GM18909 (cell line): Measurements from ENCODE around the gene CTDSPL.

Source experiments
- ATAC-seq: cut with Tn5 transposase; IDR thresholded peaks from one replicate; pipeline ENCODE4 v1.9.1; 2021; ENCODE audit warnings: mild to moderate bottlenecking; ENCODE audit not compliant: unreplicated experiment, poor library complexity

CTDSPL gene

DNA sequence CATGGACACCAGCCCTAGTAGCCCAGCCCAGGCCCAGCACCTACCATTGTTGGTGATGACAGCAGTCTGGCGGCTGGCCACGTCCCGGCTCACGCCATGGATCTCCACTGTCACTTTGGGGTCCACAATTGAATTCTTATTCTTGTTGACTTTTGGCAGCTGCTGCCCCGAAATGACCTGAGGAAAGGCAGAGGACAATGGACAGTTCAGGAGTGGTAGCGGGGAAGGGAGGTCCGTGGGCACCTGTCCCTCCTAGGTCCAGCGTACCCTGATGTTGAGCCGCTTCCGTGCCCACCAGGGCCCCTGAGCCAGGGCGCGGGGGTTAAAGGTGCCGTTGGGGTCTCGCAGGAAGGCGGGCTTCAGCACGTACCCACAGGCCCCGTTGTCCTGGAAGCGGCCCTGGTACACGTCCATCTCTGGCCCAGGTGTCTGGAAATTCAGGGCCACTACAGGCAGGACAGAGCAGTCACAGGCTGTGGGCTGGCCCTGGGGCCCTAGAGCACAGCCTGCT, 146.6 kb downstream of the CTDSPL start:
- ATAC-seq: no peak

DNA sequence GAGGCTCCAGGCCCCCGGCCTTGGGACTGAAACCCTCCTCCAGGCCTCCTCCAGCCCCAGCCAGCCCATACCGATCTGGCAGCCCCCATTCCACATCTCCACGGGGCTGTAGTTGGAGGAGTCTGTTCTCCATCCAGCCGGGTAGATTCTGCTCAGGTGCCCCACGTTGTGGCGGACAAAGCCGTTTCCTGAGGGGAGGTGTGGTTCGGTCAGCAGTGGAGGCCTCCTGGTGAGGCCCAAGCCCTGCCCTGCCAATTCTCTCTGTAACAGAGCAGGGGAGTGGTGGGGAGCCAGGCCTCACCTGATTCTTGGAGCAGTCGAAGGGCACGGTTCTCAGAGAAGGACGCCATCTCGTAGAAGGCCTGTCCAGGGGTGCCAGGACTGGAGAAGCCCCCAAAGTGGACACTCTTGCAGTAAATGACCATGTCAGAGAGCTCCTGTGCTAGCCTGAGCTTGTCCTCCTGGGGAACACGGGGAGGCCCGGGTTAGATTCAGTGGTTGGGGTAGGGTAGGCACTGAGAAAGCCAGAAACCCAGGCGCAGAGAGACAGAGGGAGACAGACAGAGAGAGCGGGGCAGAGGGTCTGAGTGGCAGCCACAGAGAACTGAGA, 147.4 kb downstream of the CTDSPL start:
- ATAC-seq: no peak

DNA sequence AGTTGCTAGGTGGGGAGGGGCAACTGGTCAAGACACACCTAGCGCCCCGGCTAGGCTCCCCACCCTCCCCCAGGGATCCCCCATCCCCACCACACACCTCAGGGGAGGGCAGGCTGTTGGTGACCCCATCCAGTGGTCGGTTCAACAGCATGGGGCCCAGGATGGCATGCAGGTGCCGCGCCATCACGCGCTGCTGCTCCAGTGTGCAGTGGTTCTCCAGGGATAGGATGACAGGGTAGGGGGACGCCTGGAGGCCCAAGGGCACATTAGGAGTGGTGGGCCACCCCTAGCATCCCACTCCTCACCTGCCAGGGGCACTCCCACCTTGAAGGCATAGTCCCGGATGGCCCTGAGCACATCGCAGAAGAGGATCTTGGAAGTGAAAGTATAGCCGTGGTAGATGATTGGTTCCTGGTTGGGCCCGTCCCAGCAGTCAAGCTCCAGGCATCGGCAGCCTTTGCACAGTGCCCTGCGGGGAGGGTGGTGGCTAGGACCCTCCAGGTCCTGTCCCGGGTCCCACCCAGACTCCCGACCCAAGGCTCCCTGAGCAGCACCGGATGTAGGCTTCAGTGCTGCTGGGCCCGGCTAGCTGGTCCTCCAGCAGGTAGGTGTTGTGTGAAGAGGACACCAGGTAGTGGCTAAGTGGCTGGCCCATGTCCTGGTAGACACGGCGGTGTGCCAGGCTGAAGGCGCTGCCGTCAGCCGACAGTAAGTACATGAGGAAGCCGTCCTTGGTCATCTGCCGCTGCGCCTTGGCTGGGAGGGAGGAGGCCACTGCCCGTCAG, 148.3 kb downstream of the CTDSPL start:
- ATAC-seq: no peak

DNA sequence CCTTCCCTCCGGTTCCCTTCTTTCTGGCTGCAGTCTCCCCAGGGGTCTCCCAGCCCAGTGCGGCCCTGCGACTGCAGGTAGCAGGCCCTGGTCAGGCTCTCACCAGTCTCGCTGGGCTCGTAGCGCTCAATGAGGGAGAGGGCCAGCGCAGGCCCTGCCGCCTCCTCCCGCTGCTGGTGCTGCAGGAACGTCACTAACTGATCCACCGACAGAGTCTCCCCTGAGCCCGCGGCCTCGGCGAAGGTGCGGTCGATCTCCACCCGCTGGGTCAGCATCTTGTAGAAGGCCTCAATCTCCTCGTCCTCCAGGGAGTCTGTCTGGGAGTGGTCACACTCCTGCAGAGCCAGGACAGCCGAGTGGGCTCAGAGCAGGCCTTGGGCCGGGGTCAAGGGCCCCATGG, 149.4 kb downstream of the CTDSPL start:
- no peak for ATAC-seq

DNA sequence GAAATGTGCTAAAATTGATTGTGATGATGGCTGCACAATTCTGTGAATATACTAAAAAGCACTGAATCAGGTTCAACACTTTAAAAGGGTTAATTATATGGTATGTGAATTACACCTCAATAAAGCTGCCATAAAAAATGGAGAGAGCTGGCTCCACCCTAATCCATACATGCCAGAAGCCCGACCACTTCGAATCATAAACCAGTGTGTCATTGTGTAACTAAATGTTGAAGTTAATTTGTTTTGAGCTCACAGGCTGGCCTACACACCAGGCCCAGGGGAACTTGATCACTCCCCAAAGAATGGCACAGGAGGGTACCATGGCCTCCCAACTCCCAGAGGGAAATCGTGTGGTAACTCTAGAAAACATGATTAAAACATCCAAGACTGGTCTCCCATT, 153.8 kb downstream of the CTDSPL start:
- no peak for ATAC-seq

DNA sequence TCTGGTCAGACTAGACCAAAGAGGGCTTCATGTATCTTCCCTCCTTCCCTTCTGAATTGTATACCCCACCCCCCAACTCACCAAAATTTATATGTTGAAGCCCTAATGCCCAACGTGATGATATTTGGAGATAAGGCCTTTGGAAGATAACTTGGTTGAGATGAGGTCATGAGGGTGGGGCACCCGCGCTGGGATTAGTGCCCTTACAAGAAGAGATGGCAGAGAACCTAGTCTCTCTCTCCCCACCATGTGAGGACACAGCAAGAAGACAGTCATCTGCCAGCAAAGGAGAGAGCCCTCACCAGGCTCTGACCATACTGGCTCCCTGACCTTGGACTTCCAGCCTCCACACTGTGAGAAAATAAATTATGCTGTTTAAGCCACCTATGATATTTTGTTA, 154.3 kb downstream of the CTDSPL start:
- ATAC-seq: no peak

DNA sequence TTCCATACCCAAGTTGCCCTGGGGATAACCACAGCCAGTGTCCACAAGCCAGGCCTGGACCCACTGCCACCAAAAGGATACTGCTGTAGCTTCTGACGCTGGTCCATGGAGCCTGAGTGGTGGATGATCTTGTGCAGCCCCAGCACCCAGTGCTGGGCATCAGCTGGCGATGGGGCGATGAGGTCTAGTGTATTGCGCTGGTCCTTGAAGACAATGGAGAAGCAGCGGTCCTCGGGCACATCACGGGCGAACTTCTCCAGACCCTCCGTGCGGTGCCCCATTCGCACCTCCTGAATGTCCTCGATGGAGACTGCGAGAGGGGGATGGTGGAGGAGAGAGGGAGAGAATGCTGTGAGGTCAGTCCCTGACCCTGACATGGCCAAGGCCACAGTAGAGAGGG, 154.7 kb downstream of the CTDSPL start:
- no peak for ATAC-seq

DNA sequence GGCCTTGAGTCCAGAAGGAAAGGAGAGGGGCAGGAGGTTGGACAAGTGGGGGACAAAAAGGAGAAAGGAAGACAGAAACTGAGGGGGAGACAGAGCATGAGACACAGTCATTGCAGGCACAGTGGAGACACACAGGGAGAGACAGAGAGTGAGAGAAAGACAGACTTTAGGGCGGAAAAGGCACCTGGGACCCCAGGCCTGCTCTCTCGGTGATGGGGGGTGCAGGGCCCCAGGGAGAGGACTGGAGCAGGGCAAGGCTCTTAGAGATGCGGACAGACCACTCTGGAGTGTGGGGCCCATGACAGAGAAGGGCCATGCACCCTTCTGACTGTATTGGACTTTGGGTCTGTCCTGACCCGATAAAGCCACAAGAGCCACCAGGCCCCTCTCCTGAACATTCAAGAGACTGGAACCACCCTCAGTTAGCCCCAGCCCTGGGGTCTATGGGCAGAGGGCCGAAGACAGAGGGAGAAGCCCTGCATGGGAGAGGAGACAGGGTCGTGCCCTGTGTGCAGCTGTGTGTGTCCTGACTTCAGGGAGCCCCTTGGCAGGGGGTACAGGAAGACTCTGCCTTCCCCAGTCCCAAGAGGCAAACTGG, 155.3 kb downstream of the CTDSPL start:
- no peak for ATAC-seq

DNA sequence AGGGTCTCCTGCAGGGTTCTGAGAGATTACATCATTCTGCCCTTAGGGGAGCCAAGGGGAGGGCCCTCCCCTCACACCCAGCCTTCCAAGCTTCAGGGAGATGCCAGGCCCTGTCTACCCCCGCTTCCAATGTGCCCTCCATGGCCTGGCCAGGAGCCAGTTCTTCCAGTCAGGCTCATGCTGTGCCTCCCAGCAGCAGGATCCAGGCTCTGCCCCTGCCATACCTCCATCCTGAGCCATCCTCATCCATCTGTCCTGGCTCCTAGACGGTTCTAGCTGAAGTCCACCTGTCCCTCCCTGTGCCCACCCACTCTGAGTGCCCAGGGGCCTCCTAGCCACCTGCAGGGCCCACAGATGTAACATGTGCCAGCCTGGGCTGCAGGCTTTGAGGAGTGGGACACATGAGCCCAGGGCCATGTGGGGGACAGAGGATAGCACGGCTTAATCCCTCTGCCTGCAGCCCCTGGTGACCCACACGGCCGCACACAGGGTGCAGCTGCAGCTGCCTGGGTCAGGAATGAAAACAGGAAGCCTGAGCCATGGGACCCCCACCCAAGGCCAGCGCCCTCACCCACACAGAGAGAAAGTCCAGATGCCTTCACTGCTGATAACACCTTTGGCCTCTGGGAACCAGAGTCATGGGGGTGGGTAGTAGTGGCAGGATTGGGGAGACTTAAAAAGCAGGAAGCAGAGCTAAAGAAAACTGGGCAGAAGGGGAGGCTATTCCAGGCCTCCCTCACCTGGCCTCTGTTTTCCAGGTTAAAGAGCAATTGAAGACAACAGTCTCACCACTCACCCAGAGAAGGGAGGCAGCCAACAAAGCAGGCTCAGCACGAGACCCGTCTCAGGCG, 156.0 kb downstream of the CTDSPL start:
- ATAC-seq: no peak

DNA sequence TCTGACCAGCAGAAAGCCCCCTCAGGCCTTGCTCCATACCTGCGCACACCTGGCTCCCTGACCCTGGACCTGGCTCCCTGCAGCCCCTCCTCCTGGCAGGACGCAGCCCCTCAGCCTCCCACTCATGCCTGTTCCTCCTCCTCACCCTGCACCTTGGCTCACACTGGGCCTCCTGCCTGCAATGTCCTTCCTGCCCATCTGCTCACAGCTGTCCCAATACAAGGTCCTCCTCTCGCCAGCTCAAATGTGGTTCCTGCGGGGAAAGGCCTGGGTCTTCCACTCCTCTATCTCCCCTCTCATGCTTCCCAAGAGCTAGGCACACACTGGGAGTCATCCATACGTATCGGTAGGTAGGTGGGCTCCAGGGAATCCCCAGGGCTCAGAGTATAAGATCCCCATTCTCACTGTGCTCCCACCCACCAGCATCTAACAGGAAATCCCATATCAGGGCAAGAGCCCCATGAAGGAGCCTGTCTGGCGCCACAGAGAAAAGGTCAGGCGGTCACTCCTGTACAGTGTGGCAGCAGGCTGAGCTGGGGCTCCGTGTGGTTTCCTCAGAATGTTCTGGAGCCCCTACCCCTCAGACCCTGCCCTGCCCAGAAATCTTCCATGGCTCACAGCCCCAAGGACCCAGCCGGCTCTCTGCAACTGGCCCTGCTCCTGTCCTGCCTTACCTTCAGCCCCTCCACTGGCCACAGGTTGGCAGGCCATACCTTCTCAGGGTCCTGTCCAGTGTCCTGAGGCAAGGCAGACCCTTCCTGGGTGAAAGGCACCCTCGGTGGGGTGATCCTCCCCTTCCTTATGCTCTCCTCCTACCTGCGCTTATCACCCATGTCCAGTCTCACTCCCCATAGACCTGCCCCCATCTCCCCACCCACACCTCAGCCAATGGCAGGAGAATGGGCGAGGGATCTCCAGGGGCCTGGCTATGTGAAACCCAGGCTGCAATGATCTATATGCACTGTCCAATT, 156.9 kb downstream of the CTDSPL start:
- ATAC-seq: no peak

DNA sequence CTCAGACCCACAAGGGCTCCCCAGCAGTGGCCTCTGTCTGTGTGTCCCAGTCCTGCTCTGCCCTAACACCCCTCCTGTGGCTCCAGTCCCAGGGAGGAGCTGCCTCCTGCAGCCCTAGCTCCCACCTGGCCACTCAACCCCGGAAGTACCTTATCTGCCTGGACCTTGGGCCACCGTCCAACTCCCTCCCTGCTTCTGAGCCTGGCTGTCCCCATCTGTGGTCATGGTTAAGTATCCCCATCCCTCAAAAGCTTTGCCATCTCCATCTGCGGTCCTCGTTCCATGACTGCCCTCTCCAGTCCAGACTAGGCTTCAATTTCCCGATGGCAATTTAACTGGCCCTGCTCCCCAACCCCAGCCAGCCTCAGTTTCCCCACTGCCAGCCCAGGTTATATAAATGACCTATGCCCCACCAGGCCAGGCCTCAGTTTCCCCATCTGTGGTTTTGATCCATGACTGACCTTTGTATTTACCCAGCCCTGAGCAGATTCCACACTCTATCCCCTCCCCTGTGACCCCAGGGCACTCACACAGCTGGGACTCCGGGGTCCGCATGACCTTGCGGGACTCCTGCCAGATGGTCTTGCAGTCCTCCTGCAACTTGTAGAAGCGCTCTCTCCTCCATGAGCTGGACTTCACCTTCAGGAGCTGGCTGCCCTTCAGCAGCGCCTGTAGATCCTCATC, 158.1 kb downstream of the CTDSPL start:
- ATAC-seq: no peak

DNA sequence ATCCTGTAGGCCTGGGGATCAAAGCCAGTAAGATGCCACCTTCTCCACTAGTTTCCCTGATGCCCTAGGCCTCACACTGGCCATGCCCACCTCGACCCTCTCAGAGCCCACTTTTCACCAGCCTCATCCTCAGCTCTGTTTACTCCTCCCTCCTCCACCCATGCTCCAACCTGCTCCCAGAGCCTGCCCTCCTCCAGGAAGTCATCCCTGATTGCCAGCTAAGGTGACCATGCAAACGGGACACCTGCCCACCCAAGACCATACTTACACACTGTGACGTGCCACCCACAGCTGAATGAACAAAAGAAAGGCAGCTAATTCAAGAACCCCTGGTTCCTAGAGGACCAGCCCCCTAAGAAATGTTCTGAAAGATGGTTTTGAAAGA, 158.7 kb downstream of the CTDSPL start:
- ATAC-seq: no peak

DNA sequence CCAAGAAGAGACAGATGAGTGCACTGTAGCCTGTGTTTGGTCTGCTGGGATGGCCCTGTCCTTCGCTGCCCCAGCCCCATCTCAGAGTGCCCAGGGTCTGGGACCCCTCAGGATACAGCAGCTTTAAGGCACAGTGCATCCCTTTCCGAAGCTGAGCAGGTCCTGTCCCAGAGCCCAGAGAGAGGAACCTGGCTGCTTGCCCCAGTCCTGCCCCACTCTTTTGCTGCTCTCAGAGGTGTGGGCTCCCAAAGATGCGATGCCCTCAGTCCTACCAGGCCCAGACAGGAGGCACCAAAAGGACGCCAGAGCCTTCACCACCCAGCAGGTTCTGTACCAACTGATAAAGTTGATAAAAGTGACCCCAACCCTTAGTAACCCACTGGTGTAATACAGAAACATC, 159.5 kb downstream of the CTDSPL start:
- ATAC-seq: no peak

DNA sequence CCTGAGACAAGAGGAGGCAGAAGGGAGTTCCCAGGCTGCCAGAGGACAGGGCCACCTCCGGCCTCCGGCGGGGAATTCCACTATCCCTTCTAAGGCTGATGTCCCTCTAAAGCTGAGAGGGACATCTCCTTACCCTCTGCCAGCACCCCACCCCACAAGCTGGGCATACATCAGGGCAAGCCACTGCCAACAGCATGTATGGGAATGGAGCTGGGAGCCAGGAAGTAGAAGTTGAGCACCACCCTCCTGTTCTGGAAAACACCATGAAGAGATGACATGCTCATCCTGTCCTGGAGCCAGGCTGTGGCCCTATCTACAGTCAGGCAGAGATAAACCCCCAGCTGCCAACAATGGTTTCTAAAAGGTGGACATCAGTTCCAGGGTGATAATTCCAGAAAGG, 160.6 kb downstream of the CTDSPL start:
- no peak for ATAC-seq

DNA sequence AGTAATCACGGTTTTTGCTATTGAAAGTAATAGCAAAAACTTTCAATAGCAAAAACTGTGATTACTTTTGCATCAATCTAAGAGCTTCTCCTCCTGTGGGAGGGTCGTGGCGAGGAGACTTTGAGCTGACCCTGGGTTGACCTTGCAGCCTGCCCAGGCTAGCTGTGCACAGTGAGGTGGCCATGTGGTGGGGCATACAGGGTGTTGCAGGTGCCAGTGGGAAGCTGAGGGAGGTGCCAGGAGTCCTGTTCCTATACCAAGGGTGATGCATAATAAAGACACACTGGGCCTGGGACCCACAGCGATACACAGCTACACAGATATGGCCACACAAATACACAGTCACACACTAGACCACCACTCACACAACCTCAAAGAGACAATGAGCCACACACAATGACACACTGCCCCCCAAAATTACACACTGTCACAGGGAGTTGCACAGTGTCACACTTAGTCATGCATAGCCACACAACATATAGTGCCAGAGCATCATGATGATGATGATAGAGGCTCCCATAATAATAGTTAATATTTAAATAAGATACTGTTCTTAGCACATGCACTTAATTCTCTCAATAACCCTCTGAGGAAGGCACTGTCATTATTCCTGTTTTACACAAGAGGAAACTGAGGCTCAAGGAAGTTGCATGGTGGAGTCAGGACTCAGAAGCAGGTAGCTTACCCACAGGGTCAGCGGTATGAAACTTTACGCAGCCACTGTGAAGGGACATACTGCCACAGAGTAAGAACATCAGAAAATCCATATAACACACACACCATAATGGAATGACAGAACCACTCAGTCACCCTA, 161.4 kb downstream of the CTDSPL start:
- ATAC-seq: no peak

DNA sequence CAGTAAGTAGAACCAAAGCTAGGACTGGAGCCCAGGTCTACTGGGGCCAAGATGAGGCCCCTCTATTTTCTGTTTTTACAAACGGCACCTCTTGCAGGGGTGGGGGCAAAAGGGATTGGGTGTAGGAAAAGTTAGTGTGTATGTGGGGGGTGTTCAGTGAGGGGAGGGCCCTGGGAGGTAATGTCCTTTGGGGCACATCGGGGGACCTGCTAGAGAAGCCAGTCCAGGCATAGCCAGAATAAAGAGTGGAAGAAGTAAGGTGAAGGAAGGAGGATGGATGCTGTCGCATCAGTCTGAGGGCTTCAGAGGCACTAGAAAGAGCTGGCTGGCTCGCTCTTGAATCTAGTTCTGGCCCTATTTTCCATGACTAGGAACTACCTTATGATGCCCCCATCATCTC, 165.2 kb downstream of the CTDSPL start:
- ATAC-seq: no peak

DNA sequence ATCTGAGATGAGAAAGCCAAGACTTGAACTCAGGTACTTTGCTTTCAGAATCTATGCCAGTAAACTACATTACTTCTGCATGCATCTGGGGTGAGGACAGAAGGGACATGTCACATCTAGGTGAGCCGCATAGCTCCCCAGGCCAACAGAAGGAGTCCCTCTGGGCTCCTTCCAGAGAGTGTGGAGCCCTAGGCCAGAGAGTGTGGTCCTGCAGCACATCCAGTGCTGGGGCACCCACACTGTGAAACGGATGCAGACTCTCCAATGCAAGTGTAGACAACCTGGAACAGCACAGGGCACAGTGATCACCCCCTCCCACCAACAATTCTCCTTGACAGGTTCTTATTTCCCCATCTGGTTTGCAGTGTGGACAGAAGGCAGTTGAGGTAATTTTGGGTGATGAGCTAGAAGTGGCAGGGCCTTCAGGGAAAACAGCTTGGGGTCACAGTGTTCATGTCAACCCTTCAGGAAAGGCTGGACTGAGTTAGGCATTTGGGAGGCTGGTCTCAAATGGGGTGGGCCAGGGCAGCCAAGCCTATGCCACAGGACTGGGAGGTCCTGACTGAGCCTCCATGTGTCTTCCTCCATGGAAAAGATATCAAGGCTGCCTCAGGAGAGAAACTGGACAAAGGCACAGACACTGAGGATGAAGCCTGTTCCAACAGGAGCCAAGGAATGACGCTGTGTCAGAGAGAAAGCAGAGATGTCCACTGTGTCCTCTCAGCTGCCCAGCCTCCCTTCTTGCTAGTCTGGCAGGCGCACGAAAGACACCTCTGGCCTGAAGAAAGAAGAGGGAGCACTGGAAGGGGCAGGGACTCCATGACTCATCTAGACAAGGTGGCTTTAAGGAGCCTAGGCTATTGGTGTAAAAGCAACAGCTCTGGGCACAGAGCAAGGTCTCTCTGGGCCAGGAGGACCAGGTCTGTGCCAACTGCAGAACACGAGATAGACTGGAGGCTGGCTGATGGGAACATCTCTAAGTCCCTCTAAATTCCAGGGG, 166.1 kb downstream of the CTDSPL start:
- ATAC-seq: no peak
